Naive B cell (primary cell): ENCODE data around the gene KLHL36. TPM values are rescaled to one million over a fixed set of nuclear protein-coding genes. Genes with fewer than 3 reads are reported as not detected.

ENCODE experiments used
- ATAC-seq, 2 donors: fragments of 150-1000 bp; cut with Tn5 transposase; 2 replicates each; pipeline ENCODE4 v1.10.0; 2021; ENCODE audit warnings: low read depth in 2 of 2, mild to moderate bottlenecking in 2 of 2, moderate library complexity in 2 of 2
- DNase-seq: peaks from one replicate; pipeline ENCODE4 v3.0.0; 2022
- H3K27ac Mint-ChIP-seq, 6 donors: one replicate each; pipeline ENCODE4 v1.8.0; 2020 to 2022; ENCODE audit warnings: mild to moderate bottlenecking in 6 of 6, mixed read lengths in 6 of 6, moderate library complexity in 5 of 6, inconsistent platforms in 2 of 6
- H3K27me3 Mint-ChIP-seq, 3 donors: one replicate each; pipeline ENCODE4 v1.8.0; 2021 to 2022; ENCODE audit warnings: mixed read lengths in 3 of 3, mild to moderate bottlenecking in 1 of 3
- H3K36me3 Mint-ChIP-seq, 2 donors: one replicate each; pipeline ENCODE4 v1.8.0; 2020 to 2022; ENCODE audit warnings: mixed read lengths in 2 of 2, inconsistent platforms in 1 of 2, mild to moderate bottlenecking in 1 of 2
- H3K4me1 Mint-ChIP-seq, 3 donors: one replicate each; pipeline ENCODE4 v1.8.0; 2020 to 2022; ENCODE audit warnings: mixed read lengths in 3 of 3, inconsistent platforms in 1 of 3, mild to moderate bottlenecking in 1 of 3, moderate library complexity in 1 of 3
- H3K4me3 Mint-ChIP-seq, 8 donors: one replicate each; pipeline ENCODE4 v1.8.0; 2020 to 2022; ENCODE audit warnings: mild to moderate bottlenecking in 8 of 8, mixed read lengths in 8 of 8, moderate library complexity in 8 of 8, inconsistent platforms in 2 of 8
- H3K9me3 Mint-ChIP-seq, 7 donors: one replicate each; pipeline ENCODE4 v1.8.0; 2020 to 2022; ENCODE audit warnings: mixed read lengths in 7 of 7, mild to moderate bottlenecking in 5 of 7, inconsistent platforms in 2 of 7, moderate library complexity in 1 of 7
- polyA plus RNA-seq, 6 donors: library from polyadenylated mRNA; unstranded; fragments of 300-500 nt; fragmentation: Illumina TruSeq; gene quantifications; one replicate each; pipeline ENCODE4 v1.2.3, GENCODE V29; 2021; ENCODE audit warnings: low read depth in 6 of 6

The KLHL36 gene
- polyA plus RNA-seq, 6 donors from 2014 or later, result 29.7 to 40.3 (median 37.5) TPM

GRCh38 chr16:84638231-84638806, 10.0 kb upstream of the KLHL36 start:
- ATAC-seq (no peak), DNase-seq (no peak)
- H3K36me3 Mint-ChIP-seq, result no peaks in the 10 kb centered on the region
- H3K27ac Mint-ChIP-seq, result peak overlapping the region in 5 of 6 donors; percentile 78 to 91 (median 84)
- H3K27me3 Mint-ChIP-seq, result no peaks in the 10 kb centered on the region
- H3K9me3 Mint-ChIP-seq, result peaks cover 0 to 2% (median 0%) of the 10 kb centered on the region in 7 donors
- H3K4me1 Mint-ChIP-seq, result peaks cover 51 to 70% (median 63%) of the 10 kb centered on the region in 3 donors
- peak overlapping the region in 4 of 8 donors; percentile 5 to 65 (median 14) for H3K4me3 Mint-ChIP-seq

GRCh38 chr16:84640145-84640544, 8.2 kb upstream of the KLHL36 start:
- Mint-ChIP-seq H3K27me3 (no peaks in the 10 kb centered on the region), H3K4me3 (peak overlapping the region in 6 of 8 donors; percentile 61 to 93 (median 70))
- ATAC-seq, result no peak

DNA sequence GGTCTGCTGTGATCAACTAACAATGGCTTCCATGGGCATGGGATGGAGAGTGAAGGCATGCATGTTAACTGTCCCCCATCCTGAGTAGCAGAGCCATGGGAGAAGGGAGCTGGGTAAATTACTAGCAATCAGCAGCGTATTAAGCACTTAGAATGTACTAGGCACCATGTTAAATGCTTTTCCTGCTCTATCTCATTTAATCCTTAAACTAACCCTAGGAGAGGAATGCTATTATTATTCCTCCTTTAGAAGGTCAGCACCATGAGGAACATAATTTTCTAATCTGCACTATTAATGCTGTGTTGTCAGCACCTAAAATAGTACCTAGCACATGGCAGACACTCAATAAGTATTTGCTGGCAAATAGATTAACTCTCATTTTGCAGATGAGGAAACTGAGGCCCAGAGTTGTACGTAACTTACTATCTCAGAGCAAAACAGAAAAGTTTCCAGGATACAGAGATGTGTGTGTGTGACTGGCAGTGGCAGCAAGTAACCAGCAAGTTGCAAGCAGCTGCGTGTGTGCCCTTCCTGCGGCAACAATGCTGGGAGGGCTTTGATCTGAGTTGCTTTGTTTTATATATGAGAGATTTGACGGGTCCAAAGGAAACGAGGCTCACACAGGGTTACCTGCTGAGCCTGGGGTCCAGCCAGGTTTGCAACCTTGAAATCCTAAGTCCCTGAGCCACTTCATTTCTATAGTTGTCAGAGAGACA, 6.5 kb upstream of the KLHL36 start:
- DNase-seq, result no peak
- peak overlapping the region; percentile 91 to 100 (median 98) for H3K27ac Mint-ChIP-seq
- H3K9me3 Mint-ChIP-seq, result peaks cover 0 to 2% (median 0%) of the 10 kb centered on the region in 7 donors
- ATAC-seq, result no peak
- H3K4me3 Mint-ChIP-seq, result peak overlapping the region; percentile 50 to 93 (median 84)
- peaks cover 66 to 88% (median 81%) of the 10 kb centered on the region in 3 donors for H3K4me1 Mint-ChIP-seq
- no peaks in the 10 kb centered on the region for H3K36me3 Mint-ChIP-seq
- H3K27me3 Mint-ChIP-seq, result no peaks in the 10 kb centered on the region

More at GRCh38 chr16:84640145-84640544, 8.2 kb upstream of the KLHL36 start:
- H3K4me1 Mint-ChIP-seq, result peaks cover 64 to 82% (median 81%) of the 10 kb centered on the region in 3 donors
- peaks cover 0 to 2% (median 0%) of the 10 kb centered on the region in 7 donors for H3K9me3 Mint-ChIP-seq
- no peaks in the 10 kb centered on the region for H3K36me3 Mint-ChIP-seq
- DNase-seq, result no peak
- H3K27ac Mint-ChIP-seq, result peak overlapping the region; percentile 91 to 100 (median 98)

DNA sequence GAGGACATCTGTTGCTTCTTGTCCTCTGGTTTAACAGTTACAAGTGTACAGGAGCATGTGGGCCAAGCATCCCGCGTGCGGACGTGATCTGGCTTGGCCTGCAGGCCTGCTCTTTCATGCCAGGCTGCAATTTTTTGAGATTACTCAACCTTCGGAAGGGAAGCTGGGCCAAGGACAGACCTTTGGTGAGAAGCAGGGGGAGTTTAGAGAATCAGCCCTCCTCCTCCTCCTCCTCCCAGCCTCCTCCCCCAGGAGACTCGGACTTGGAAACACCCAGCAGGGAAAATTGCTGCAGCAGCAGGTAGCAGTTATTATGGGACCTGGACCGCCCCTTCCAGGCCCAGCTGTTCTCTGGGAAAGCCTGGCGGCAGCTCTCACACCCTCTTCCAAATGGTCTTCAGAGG, 5.1 kb upstream of the KLHL36 start:
- peaks cover 62 to 80% (median 74%) of the 10 kb centered on the region in 3 donors for H3K4me1 Mint-ChIP-seq
- H3K4me3 Mint-ChIP-seq, result peak overlapping the region in 5 of 8 donors; percentile 12 to 91 (median 70)
- no peaks in the 10 kb centered on the region for H3K36me3 Mint-ChIP-seq
- ATAC-seq (no peak), DNase-seq (no peak)
- H3K27ac Mint-ChIP-seq, result peak overlapping the region in 5 of 6 donors; percentile 86 to 100 (median 96)
- H3K9me3 Mint-ChIP-seq, result peaks cover 0 to 2% (median 0%) of the 10 kb centered on the region in 7 donors
- H3K27me3 Mint-ChIP-seq, result no peaks in the 10 kb centered on the region

DNA sequence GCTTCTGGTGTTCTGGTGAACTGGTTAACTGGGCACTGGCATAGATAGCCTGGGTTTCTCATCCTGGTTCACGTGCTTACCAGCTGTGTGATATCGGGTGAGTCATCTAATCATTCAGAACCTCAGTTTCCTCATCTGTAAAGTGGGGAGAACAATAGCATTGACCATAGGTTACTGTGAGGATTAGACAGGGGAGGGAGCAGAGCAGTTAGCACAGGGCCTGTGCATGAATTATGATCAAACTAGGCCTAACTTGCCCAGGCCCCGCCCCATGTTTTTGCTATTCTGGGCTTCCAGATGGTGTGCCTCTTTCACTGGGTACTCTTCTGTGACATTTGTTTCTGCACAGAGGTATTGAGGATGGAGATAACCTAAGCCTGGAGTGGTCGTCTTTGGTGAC, 4.6 kb upstream of the KLHL36 start:
- peaks cover 62 to 75% (median 69%) of the 10 kb centered on the region in 3 donors for H3K4me1 Mint-ChIP-seq
- H3K36me3 Mint-ChIP-seq, result no peaks in the 10 kb centered on the region
- no peaks in the 10 kb centered on the region for H3K27me3 Mint-ChIP-seq
- ATAC-seq (peak; percentile 24 to 43), DNase-seq (peak; percentile 58)
- H3K9me3 Mint-ChIP-seq, result peaks cover 0 to 2% (median 0%) of the 10 kb centered on the region in 7 donors
- peak overlapping the region; percentile 64 to 99 (median 94) for H3K27ac Mint-ChIP-seq
- peak overlapping the region; percentile 70 to 92 (median 84) for H3K4me3 Mint-ChIP-seq

DNA sequence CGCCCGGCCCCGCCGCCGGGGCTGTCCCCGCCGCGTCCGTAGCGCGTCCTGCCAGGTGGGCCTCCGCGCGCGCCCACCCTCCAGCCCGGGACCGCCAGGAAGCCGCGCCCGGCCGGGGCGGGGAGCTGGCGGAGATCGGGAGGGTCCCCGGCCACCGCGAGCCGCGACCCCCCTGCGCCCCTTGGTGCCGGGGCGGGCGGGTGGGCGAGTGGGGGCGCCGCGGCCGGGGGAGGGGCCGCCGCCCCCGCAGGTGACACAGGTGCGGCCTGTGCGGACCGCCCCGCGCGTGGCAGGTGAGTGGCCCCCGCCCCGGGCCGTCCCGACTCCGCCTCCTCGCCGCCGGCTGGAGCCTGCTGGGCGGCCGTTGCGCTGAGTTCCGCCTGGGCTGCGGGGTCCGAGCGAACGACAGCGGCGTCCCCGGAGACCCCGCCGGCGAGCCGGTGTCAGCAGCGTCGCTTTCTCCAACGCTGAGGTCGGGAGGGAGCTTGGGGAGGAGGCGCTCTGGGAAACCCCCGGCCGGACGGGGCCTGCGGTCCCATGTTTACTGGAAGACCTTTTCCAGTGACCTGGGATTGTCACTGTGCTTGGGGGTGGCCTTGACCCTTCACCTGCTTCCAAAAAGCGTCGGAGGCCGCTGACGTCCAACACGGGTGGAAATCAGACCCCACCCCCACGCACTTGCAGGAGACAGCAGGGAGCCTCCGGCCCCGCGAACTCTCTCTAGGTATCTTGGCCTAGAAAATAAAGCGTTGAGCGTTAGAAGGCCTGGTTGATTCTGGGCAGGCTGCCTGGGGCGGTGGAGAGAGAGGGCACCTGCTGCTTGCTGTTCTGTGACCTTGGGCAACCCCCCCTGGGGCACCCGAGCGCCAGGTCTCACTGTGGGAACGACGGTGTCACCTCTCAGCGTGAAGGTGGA, 542 bp downstream of the KLHL36 start:
- Mint-ChIP-seq H3K27ac (peak overlapping the region; percentile 91 to 97 (median 94)), H3K4me1 (peaks cover 35 to 53% (median 45%) of the 10 kb centered on the region in 3 donors)

GRCh38 chr16:84649511-84649861, 1.2 kb downstream of the KLHL36 start:
- peaks cover 0 to 6% of the 10 kb centered on the region in 2 donors for H3K36me3 Mint-ChIP-seq
- peak overlapping the region; percentile 74 to 95 (median 90) for H3K4me3 Mint-ChIP-seq
- H3K9me3 Mint-ChIP-seq, result no peaks in the 10 kb centered on the region
- H3K27ac Mint-ChIP-seq, result peak overlapping the region; percentile 84 to 97 (median 94)
- peaks cover 34 to 51% (median 45%) of the 10 kb centered on the region in 3 donors for H3K4me1 Mint-ChIP-seq
- DNase-seq, result no peak
- no peak for ATAC-seq
- H3K27me3 Mint-ChIP-seq, result no peaks in the 10 kb centered on the region

More for the DNA sequence above, 542 bp downstream of the KLHL36 start:
- ATAC-seq, result peak; percentile 54
- DNase-seq, result peak; percentile 39
- Mint-ChIP-seq H3K4me3 (peak overlapping the region; percentile 74 to 95 (median 90)), H3K36me3 (peaks cover 0 to 6% of the 10 kb centered on the region in 2 donors), H3K27me3 (no peaks in the 10 kb centered on the region), H3K9me3 (no peaks in the 10 kb centered on the region)

- H3K27ac Mint-ChIP-seq, result peak overlapping the region in 5 of 6 donors; percentile 11 to 93 (median 84)
- peaks cover 36 to 49% (median 43%) of the 10 kb centered on the region in 3 donors for H3K4me1 Mint-ChIP-seq
- H3K4me3 Mint-ChIP-seq, result peak overlapping the region; percentile 69 to 95 (median 82)
- H3K27me3 Mint-ChIP-seq, result no peaks in the 10 kb centered on the region
- peaks cover 0 to 6% of the 10 kb centered on the region in 2 donors for H3K36me3 Mint-ChIP-seq
- DNase-seq (no peak), ATAC-seq (no peak)
- H3K9me3 Mint-ChIP-seq, result no peaks in the 10 kb centered on the region
Measured at GRCh38 chr16:84650062-84650991, 2.0 kb downstream of the KLHL36 start.

- Mint-ChIP-seq H3K4me3 (peak overlapping the region in 2 of 8 donors; percentile 57 to 59), H3K4me1 (peaks cover 45 to 60% (median 58%) of the 10 kb centered on the region in 3 donors), H3K27ac (peak overlapping the region in 2 of 6 donors; percentile 38 to 69), H3K27me3 (no peaks in the 10 kb centered on the region), H3K36me3 (peaks cover 5 to 6% of the 10 kb centered on the region in 2 donors), H3K9me3 (no peaks in the 10 kb centered on the region)
- DNase-seq, result no peak
- ATAC-seq, result no peak
Measured at GRCh38 chr16:84652566-84652965, 4.3 kb downstream of the KLHL36 start.

DNA sequence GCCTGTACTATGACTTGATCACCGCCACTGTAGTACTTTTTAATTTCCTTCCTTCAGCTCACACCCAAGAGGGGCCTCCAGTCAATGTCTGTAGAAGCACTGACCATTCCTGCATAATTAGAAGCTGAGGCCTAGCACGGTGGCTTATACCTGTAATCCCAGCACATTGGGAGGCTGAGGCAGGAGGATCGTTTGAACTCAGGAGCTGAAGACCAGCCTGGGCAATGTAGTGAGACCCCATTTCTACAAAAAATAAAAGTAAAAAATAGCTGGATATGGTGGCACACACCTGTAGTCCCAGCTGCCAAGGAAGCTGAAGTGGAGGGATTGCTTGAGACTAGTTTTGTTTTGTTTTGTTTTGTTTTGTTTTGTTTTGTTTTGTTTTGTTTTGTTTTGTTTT, 5.9 kb downstream of the KLHL36 start:
- DNase-seq, result no peak
- ATAC-seq, result no peak
- peaks cover 10% of the 10 kb centered on the region in 2 donors for H3K36me3 Mint-ChIP-seq
- no peaks in the 10 kb centered on the region for H3K27me3 Mint-ChIP-seq
- peaks cover 44 to 66% (median 49%) of the 10 kb centered on the region in 3 donors for H3K4me1 Mint-ChIP-seq
- H3K4me3 Mint-ChIP-seq, result peak overlapping the region in 3 of 8 donors; percentile 6 to 52 (median 35)
- H3K9me3 Mint-ChIP-seq, result no peaks in the 10 kb centered on the region
- H3K27ac Mint-ChIP-seq, result peak overlapping the region in 1 of 6 donors; percentile 86

DNA sequence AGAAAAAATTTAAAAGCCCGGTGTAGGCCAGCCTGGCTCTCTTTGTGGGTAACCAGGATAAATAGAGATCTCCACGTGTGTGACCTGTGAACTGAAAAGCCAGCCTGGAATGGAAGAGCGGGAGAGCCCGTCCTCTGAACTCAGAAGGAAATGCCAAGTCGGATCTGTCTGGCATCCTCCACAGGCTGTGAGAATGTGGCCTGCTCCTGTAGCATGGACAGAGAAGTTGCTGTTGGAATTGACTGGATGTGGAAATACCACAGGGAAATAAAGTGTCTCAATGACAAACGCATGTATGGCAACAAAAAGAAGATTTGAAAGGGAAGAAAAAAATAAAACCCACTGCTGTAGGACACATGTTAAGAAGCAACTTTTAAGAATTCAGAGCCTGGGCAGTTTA, 6.7 kb downstream of the KLHL36 start:
- peak overlapping the region; percentile 3 to 86 (median 74) for H3K27ac Mint-ChIP-seq
- no peaks in the 10 kb centered on the region for H3K27me3 Mint-ChIP-seq
- H3K4me3 Mint-ChIP-seq, result peak overlapping the region in 6 of 8 donors; percentile 14 to 59 (median 44)
- H3K36me3 Mint-ChIP-seq, result peaks cover 10 to 15% of the 10 kb centered on the region in 2 donors
- no peak for DNase-seq
- H3K4me1 Mint-ChIP-seq, result peaks cover 42 to 62% (median 42%) of the 10 kb centered on the region in 3 donors
- ATAC-seq, result no peak
- H3K9me3 Mint-ChIP-seq, result no peaks in the 10 kb centered on the region

DNA sequence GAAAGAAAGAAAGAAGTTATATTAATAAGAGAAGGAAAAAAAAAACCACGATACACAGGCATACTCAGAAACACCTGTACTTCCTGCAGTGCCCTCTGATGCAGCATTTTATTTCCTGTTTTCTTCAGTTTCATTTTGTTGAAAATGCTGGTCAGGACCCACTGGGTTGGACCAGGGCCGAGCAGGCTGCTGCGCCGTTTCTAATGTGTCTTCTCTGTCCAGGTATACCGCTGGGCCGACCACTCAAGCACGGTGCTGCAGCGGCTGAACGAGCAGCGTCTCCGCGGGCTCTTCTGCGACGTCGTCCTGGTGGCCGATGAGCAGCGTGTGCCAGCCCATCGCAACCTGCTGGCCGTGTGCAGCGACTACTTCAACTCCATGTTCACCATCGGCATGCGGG, 8.3 kb downstream of the KLHL36 start:
- Mint-ChIP-seq H3K4me1 (peaks cover 33 to 58% (median 37%) of the 10 kb centered on the region in 3 donors), H3K4me3 (peak overlapping the region; percentile 29 to 79 (median 66)), H3K9me3 (no peaks in the 10 kb centered on the region), H3K27ac (peak overlapping the region in 5 of 6 donors; percentile 21 to 87 (median 82)), H3K36me3 (peaks cover 15 to 17% of the 10 kb centered on the region in 2 donors), H3K27me3 (no peaks in the 10 kb centered on the region)
- ATAC-seq (peak; percentile 94 to 95), DNase-seq (peak; percentile 56)
